ENCODE results near the gene KLHL29.

- TF ChIP-seq POLR2A (IDR thresholded peaks at IDR 0.05): no peak
- TF ChIP-seq, protein P1, sequence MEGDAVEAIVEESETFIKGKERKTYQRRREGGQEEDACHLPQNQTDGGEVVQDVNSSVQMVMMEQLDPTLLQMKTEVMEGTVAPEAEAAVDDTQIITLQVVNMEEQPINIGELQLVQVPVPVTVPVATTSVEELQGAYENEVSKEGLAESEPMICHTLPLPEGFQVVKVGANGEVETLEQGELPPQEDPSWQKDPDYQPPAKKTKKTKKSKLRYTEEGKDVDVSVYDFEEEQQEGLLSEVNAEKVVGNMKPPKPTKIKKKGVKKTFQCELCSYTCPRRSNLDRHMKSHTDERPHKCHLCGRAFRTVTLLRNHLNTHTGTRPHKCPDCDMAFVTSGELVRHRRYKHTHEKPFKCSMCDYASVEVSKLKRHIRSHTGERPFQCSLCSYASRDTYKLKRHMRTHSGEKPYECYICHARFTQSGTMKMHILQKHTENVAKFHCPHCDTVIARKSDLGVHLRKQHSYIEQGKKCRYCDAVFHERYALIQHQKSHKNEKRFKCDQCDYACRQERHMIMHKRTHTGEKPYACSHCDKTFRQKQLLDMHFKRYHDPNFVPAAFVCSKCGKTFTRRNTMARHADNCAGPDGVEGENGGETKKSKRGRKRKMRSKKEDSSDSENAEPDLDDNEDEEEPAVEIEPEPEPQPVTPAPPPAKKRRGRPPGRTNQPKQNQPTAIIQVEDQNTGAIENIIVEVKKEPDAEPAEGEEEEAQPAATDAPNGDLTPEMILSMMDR (IDR thresholded peaks at IDR 0.05 in 8 of 11, conservative IDR thresholded peaks at IDR 0.05 in 3 of 11): no peak
Measured at GRCh38 chr2:23605236-23605635, 220.3 kb downstream of the KLHL29 start.
